Transverse colon (tissue), 4 donors: ENCODE measurements around the gene LIX1L.

ENCODE experiments used
- CTCF ChIP-seq, 5 experiments: fragments of 200-600 bp in 3 of 5; fragments of 450-650 bp in 2 of 5; sonication (generic) in 3 of 5; IDR thresholded peaks; 1 replicate in 2 of 5; 2 replicates in 3 of 5; pipeline ENCODE4 v1.5.1; 2016 to 2017; ENCODE audit warnings: antibody characterized with exemption in 5 of 5, inconsistent platforms in 3 of 5, mild to moderate bottlenecking in 2 of 5, moderate library complexity in 1 of 5
- EP300 ChIP-seq: sonication (generic); formaldehyde crosslinking; IDR thresholded peaks from one replicate; pipeline ENCODE4 v1.6.1; 2017; ENCODE audit warnings: antibody characterized with exemption, low read depth
- POLR2A ChIP-seq: fragments of 450-650 bp; IDR thresholded peaks from one replicate; pipeline ENCODE4 v1.6.1; 2016; ENCODE audit warnings: antibody characterized with exemption, mild to moderate bottlenecking, moderate library complexity
- POLR2AphosphoS5 ChIP-seq, 3 donors: sonication (generic); formaldehyde crosslinking; IDR thresholded peaks; one replicate each; pipeline ENCODE4 v1.6.1; 2016; ENCODE audit warnings: antibody characterized with exemption in 3 of 3

GRCh38 chr1:145961109-145961424, 3.2 kb upstream of the LIX1L start:
- TF ChIP-seq POLR2A (no peak), CTCF (IDR thresholded peaks at IDR 0.05) (no peak), POLR2AphosphoS5 (IDR thresholded peaks at IDR 0.05) (no peak), EP300 (no peak)
